Measurements from ENCODE around the gene SPACDR. TPM values are rescaled to one million over a fixed set of nuclear protein-coding genes. Genes with fewer than 3 reads are reported as not detected.

The SPACDR gene
- total and polyA plus RNA-seq, 2 donors from 2014 or later, result 0.54 TPM; not detected in 1

GRCh38 chr7:100434297-100435144 lies 29.5 kb downstream of the SPACDR start:
- peaks cover 5 to 20% (median 9%) of the 10 kb centered on the region in 3 donors for H3K36me3 ChIP-seq (ENCODE audit: control insufficient read depth in 2 of 3, insufficient read depth in 3 of 3, low read length in 3 of 3)
- TF ChIP-seq, protein P1, sequence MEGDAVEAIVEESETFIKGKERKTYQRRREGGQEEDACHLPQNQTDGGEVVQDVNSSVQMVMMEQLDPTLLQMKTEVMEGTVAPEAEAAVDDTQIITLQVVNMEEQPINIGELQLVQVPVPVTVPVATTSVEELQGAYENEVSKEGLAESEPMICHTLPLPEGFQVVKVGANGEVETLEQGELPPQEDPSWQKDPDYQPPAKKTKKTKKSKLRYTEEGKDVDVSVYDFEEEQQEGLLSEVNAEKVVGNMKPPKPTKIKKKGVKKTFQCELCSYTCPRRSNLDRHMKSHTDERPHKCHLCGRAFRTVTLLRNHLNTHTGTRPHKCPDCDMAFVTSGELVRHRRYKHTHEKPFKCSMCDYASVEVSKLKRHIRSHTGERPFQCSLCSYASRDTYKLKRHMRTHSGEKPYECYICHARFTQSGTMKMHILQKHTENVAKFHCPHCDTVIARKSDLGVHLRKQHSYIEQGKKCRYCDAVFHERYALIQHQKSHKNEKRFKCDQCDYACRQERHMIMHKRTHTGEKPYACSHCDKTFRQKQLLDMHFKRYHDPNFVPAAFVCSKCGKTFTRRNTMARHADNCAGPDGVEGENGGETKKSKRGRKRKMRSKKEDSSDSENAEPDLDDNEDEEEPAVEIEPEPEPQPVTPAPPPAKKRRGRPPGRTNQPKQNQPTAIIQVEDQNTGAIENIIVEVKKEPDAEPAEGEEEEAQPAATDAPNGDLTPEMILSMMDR (IDR thresholded peaks at IDR 0.05; ENCODE audit: borderline replicate concordance, extremely low read depth, insufficient read depth), result no peak
- H3K4me3 ChIP-seq (ENCODE audit: low read length in 3 of 3), result peak overlapping the region in 2 of 3 donors; percentile 66 to 77
- no peaks in the 10 kb centered on the region for H3K9me3 ChIP-seq (ENCODE audit: control insufficient read depth in 2 of 3, insufficient read depth in 1 of 3, low read length in 3 of 3)
- H3K4me1 ChIP-seq (ENCODE audit: control insufficient read depth in 2 of 3, insufficient read depth in 2 of 3, low read depth in 1 of 3, low read length in 3 of 3), result peaks cover 0 to 34% (median 20%) of the 10 kb centered on the region in 3 donors
- no peaks in the 10 kb centered on the region for H3K27me3 ChIP-seq (ENCODE audit: control insufficient read depth, insufficient read depth, low read length)
- peak overlapping the region in 1 of 2 donors; percentile 93 for H3K27ac ChIP-seq (ENCODE audit: low read depth in 2 of 2, low read length in 2 of 2)
- FAIRE-seq (no peak), DNase-seq (no peak)
- H3K9ac ChIP-seq (ENCODE audit: low read length in 3 of 3), result peak overlapping the region in 2 of 3 donors; percentile 81 to 93
- intact Hi-C loops (cut with DNase I), result no loop called here

- H3K4me1 ChIP-seq (ENCODE audit: control insufficient read depth in 2 of 3, insufficient read depth in 2 of 3, low read depth in 1 of 3, low read length in 3 of 3), result peaks cover 0 to 34% (median 20%) of the 10 kb centered on the region in 3 donors
- FAIRE-seq (no peak), DNase-seq (no peak)
- H3K36me3 ChIP-seq (ENCODE audit: control insufficient read depth in 2 of 3, insufficient read depth in 3 of 3, low read length in 3 of 3), result peaks cover 5 to 20% (median 9%) of the 10 kb centered on the region in 3 donors
- no peaks in the 10 kb centered on the region for H3K27me3 ChIP-seq (ENCODE audit: control insufficient read depth, insufficient read depth, low read length)
- TF ChIP-seq, protein P1 (IDR thresholded peaks at IDR 0.05; ENCODE audit: borderline replicate concordance, extremely low read depth, insufficient read depth), result no peak
- H3K27ac ChIP-seq (ENCODE audit: low read depth in 2 of 2, low read length in 2 of 2), result peak overlapping the region in 1 of 2 donors; percentile 37
- H3K9ac ChIP-seq (ENCODE audit: low read length in 3 of 3), result peak overlapping the region in 1 of 3 donors; percentile 56
- no peak overlapping the region for H3K4me3 ChIP-seq (ENCODE audit: low read length in 3 of 3)
- intact Hi-C loops (cut with DNase I), result no loop called here
- no peaks in the 10 kb centered on the region for H3K9me3 ChIP-seq (ENCODE audit: control insufficient read depth in 2 of 3, insufficient read depth in 1 of 3, low read length in 3 of 3)
Observed at GRCh38 chr7:100433592-100434296, 30.3 kb downstream of the SPACDR start.

- H3K4me1 ChIP-seq (ENCODE audit: control insufficient read depth in 2 of 3, insufficient read depth in 2 of 3, low read depth in 1 of 3, low read length in 3 of 3), result peaks cover 0 to 34% (median 20%) of the 10 kb centered on the region in 3 donors
- H3K4me3 ChIP-seq (ENCODE audit: low read length in 3 of 3), result no peak overlapping the region
- intact Hi-C loops (cut with DNase I), result no loop called here
- no peaks in the 10 kb centered on the region for H3K27me3 ChIP-seq (ENCODE audit: control insufficient read depth, insufficient read depth, low read length)
- H3K9me3 ChIP-seq (ENCODE audit: control insufficient read depth in 2 of 3, insufficient read depth in 1 of 3, low read length in 3 of 3), result no peaks in the 10 kb centered on the region
- peak overlapping the region in 1 of 3 donors; percentile 56 for H3K9ac ChIP-seq (ENCODE audit: low read length in 3 of 3)
- DNase-seq, result no peak
- no peak for FAIRE-seq
- peaks cover 5 to 20% (median 9%) of the 10 kb centered on the region in 3 donors for H3K36me3 ChIP-seq (ENCODE audit: control insufficient read depth in 2 of 3, insufficient read depth in 3 of 3, low read length in 3 of 3)
- no peak overlapping the region for H3K27ac ChIP-seq (ENCODE audit: low read depth in 2 of 2, low read length in 2 of 2)
- TF ChIP-seq, protein P1 (IDR thresholded peaks at IDR 0.05; ENCODE audit: borderline replicate concordance, extremely low read depth, insufficient read depth), result no peak
Observed at GRCh38 chr7:100433276-100433591, 30.8 kb downstream of the SPACDR start.
